ENCODE data around the gene DCLRE1A.

DCLRE1A gene

DNA sequence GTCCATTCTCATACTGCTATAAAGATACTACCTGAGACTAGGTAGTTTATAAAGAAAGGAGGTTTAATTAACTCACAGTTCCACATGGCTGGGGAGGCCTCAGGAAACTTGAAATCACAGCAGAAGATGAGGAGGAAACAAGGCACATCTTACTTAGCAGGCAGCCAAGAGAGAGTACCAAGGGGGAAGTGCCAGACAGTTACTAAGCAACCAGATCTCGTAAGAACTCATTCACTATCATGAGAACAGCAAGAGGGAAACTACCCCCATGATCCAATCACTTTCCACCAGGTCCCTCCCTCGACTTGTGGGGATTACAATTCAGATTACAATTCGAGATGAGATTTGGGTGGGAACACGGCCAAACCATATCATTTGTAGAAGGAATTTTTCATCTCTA, 36.9 kb upstream of the DCLRE1A start:
- TF ChIP-seq, protein P1, sequence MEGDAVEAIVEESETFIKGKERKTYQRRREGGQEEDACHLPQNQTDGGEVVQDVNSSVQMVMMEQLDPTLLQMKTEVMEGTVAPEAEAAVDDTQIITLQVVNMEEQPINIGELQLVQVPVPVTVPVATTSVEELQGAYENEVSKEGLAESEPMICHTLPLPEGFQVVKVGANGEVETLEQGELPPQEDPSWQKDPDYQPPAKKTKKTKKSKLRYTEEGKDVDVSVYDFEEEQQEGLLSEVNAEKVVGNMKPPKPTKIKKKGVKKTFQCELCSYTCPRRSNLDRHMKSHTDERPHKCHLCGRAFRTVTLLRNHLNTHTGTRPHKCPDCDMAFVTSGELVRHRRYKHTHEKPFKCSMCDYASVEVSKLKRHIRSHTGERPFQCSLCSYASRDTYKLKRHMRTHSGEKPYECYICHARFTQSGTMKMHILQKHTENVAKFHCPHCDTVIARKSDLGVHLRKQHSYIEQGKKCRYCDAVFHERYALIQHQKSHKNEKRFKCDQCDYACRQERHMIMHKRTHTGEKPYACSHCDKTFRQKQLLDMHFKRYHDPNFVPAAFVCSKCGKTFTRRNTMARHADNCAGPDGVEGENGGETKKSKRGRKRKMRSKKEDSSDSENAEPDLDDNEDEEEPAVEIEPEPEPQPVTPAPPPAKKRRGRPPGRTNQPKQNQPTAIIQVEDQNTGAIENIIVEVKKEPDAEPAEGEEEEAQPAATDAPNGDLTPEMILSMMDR (conservative IDR thresholded peaks at IDR 0.05) = no peak
- no peak overlapping the region for H3K27ac ChIP-seq

DNA sequence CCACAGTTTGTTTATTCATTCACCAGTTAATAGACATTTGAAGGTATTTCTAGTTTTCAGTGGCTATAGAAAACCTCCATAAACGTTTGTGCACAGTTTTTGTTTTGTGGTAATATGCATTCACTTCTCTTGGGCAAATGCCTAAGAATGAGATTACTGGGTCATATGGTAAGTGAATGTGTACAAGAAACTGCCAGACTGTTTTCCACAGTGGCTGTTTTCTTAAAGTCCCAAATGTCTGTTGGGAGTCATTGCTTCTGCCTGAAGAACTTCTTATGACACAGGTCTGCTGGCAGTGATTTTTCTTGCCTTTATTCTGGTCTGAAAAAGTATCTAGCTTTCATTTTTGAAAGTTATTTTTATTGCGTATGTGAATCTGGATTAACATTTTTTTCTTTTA, 36.0 kb upstream of the DCLRE1A start:
- TF ChIP-seq, protein P1 (conservative IDR thresholded peaks at IDR 0.05) = no peak
- no peak overlapping the region for H3K27ac ChIP-seq

DNA sequence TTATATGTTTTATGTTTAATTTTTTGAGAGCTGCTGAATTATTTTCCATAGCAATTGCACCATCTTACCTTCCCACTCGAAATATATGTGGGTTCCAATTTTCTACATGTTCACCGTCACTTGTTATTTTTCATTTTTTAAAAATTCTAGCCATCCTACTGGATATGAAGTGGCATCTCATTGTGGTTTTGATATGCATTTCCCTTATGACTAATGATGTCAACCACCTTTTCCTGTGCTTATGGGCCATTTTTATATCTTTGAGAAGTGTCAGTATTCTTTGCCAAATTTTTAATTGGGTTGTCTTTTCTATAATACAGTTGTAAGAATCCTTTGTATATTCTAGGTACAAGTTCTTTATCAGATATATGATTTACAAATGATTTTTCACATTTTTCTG, 28.4 kb upstream of the DCLRE1A start:
- H3K27ac ChIP-seq = no peak overlapping the region
- TF ChIP-seq, protein P1 (conservative IDR thresholded peaks at IDR 0.05) = no peak

DNA sequence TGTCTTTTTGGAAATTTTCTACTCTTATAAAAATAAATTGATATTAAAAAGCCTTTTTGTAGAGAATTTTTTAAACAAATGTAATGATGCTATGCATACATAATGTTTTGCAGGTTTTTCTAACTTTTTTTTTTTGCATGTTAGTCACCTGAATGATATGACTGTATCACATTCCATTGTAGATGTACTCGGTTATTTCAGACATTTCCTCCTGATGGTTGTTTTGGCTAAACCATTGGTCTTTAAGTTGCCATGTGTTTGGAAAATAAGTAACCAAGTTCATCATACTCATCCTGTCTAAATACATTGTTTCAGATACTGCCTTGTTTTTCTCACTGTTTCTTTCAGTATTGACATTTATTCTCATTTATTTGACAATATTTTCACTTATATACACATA, 26.4 kb upstream of the DCLRE1A start:
- TF ChIP-seq, protein P1 (conservative IDR thresholded peaks at IDR 0.05) = no peak
- no peak overlapping the region for H3K27ac ChIP-seq

DNA sequence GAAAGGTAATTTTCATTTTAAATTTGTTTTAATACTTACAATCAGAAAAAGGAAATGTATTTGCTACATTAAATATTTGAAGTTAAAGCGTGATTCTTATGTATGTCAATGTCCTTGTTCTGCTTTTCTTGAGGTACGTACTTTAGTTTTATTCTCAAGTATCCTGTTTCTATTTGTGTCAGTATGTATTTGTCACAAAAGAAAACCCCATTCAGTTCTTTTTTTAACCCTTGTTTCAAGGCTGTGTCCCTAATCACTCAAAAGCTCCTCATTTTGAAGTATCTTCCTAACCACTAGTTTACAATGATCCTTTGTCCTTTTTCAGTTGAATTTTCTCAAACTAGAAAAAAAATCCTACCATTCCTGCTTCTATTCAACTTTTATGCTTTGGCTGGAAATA, 25.8 kb upstream of the DCLRE1A start:
- TF ChIP-seq, protein P1 (conservative IDR thresholded peaks at IDR 0.05) = no peak
- H3K27ac ChIP-seq = no peak overlapping the region

DNA sequence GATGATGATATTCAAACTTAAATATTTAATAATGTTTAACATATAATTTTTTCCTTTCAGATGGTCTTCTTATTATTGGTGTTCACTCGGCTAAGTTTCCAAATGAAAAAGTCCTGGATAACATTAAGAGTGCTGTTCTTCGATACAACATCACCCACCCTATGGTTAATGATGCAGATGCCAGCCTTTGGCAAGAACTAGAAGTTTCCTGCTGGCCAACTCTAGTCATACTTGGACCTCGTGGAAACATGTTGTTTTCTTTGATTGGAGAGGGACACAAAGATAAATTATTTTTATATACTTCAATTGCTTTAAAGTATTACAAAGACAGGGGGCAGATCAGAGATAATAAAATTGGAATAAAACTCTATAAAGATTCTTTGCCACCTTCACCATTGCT, 22.6 kb upstream of the DCLRE1A start:
- H3K27ac ChIP-seq = no peak overlapping the region
- TF ChIP-seq, protein P1 (conservative IDR thresholded peaks at IDR 0.05) = no peak

DNA sequence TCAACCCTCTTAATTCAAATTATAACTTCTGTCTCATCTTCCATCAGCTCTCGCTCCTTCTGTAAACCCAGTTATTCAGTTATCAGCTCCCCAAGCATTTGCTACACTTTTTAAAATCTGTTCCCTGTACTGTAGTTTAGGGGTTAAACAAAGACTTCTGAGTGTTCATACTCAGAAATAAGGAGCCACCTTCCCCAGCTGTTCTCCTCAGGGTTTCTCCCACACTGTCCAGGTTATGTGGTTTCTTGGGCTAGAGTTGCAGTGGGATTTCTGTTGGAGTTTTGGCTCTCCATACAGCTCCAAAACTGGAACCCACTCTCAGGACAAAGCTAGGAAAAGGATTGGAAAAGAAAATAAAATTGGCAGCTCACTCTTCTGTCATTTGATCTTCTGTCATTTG, 21.3 kb upstream of the DCLRE1A start:
- H3K27ac ChIP-seq = no peak overlapping the region
- TF ChIP-seq, protein P1 (conservative IDR thresholded peaks at IDR 0.05) = no peak

Data from VCaP (cell line).